Endothelial cell of hepatic sinusoid (primary cell): Measurements from ENCODE around the gene MTR.

Experiments
- in situ Hi-C: cut with HindIII; loops from 2 replicates; pipeline ENCODE4 v1.10.0; 2017; ENCODE audit warnings: low sequenced_read_pairs

Gene MTR

DNA sequence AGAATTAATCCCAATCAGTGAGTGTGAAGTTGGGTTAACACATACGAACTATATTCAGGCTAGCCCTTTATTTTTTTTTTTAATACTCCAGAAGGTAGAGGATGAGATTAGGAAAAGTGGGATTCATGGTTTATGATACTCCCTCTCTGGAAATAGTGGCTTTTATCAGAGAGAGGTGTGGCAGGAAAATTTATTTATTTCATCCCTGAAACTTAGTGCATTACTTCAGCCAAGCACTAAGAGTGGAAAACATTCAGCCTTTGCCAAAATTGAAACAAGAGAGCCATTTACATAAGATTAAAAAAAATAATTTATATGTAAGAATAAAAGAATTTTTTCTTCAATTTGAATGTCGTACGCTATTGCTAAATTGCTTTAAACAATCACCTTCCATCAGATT is 35.0 kb downstream of the MTR start:
- in situ Hi-C loops = no loop called here

- in situ Hi-C loops = no loop called here
Observed at GRCh38 chr1:236830560-236830959, 35.5 kb downstream of the MTR start.

DNA sequence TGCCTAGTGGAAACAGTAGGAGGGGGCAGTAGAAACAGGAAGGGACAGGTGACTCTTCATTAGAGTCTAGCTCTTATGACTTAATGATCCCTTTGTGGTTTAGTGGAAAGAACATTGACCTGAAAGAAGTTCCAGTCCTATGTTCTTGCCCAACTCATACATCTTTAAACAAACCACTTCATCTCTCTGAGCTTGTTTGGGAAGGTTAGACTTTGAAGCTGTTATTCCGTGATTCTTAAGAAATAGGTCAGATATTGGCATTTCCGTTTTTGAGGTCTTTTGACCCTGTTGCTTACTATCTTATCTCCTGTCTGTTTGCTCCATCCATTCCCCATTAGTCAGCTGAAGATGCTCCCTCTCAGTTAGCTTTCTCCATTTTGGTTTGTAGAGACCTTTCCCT is 38.5 kb downstream of the MTR start:
- in situ Hi-C loops = no loop called here

DNA sequence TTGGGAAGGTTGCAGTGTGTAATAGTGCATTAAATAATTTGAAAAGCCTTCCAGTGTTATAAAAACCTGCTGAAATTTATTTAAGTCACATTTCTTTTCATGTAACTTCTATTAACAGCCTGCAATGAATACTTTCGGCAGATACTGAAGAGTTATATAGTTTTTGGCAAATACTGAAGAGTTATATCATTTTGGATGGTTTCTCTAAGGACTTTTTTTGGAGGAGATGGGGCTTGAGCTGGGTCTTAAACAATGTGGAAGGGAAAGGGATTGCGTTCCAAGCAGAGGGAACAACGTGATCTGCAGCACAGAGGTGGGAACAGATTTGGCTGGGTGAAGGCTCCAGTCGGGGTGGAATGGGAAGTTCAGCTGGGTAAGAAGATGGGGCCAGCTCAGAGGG is 39.8 kb downstream of the MTR start:
- in situ Hi-C loops = no loop called here

DNA sequence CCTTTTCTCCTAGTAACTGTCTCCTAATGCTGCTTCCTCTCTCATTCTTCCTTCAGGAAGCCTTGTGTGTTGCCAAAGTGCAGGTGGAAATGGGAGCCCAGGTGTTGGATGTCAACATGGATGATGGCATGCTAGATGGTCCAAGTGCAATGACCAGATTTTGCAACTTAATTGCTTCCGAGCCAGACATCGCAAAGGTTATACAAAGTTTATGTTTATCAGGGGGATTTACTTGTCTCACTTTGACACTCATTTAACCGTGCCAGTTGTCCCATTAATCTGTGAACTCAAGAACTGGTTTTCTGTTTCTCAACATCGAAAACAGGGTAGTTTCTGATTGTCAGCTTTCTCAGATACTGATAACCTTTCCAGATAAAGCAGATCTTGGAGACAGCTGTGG is 40.4 kb downstream of the MTR start:
- in situ Hi-C loops = no loop called here

DNA sequence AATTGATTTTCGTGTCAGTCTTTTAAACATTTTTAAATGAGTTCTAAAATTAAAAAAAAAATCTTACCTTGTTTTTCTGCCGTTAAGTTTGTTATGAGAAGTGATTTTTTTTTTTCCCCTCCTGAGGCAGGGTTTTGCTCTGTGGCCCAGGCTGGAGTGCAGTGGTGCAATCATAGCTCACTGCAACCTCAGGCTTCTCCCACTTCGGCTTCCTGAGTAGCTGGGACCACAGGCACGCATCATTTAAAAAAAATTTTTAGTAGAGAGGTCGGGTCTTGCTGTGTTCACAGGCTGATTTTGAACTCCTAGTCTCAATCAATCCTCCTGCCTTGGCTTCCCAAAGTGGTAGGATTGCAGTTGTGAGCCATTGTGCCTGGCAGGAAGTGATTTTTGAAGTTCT is 41.1 kb downstream of the MTR start:
- in situ Hi-C loops = no loop called here

GRCh38 chr1:236837115-236837514 is 42.0 kb downstream of the MTR start:
- in situ Hi-C loops = no loop called here

- in situ Hi-C loops = no loop called here
Observed at GRCh38 chr1:236837897-236838296, 42.8 kb downstream of the MTR start.

DNA sequence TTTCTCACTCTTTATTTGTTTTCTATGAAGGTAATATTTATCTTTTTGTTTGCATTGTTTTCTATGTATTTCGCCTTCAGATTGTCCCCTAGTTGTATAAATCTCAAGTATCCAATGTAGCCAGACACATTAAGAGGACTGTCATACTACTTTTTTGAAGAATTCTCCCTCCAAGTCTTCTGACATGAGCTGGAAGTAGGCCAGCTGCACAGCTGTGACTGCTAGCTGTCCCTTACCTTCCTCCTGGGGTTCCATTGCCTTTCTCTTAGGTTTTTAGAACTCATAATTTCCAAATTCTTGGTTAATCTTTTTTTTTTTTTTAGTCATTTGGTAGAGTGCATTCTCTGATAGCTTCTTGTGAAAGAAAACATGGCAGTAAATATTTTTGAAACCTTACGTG is 46.2 kb downstream of the MTR start:
- in situ Hi-C loops = no loop called here

DNA sequence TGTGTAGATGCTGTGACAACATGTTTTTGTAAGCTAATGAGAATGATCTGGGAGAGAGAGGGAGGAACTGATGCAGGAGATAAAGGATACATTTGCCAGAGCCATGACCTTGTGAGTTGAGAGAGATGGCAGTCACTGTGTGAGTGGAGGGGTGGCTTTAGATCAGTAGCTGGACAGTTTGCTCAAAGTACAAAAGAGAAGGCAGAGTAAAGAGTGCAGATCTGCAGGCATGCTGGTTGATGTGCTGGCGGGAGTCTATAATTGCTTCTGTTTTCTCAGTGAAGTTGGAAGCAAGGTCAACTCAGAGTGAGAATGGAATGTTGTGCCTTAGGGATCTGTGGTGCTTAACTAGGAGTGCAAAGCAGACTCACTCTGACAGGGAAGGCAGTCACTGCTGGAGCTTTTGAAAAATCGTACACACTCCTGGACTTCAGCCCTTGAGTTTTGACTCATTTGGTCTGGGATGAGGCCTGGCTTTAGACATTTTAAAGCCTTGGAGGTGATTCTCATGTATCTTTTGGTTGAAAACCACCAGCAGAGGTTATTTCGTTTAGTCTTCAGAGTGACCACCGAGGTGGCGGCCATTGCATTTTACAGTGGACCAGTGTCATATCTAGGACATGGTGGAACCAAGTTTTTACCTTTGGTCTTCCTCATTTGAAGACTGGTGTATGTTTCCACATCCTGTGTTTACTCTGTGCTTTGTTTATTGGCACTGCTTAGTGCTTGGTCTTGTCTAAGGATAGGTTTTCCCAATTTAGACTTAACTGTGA is 49.6 kb downstream of the MTR start:
- in situ Hi-C loops = no loop called here

DNA sequence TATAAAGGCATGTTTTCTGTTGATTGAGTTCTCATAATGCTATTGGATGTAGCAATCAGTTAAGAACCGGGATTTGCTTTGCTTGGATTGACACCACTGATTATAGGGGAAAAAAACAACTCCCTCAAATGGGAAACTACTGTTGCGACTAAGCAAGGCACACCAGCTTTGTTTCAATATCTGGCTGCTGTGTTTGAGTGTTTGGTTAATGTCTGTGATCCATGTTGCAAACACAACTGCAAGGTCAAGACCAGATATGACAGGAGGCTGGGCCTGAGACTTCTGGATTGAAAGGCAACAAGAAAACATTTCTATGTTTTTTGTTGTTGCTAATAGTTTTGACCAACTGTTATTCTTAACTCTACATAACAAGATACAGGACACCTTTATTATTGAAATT is 50.7 kb downstream of the MTR start:
- in situ Hi-C loops = no loop called here

GRCh38 chr1:236848274-236848923 is 53.3 kb downstream of the MTR start:
- in situ Hi-C loops = no loop called here

- in situ Hi-C loops = no loop called here
Observed at GRCh38 chr1:236850077-236850979, 55.2 kb downstream of the MTR start.

GRCh38 chr1:236851871-236852270 is 56.8 kb downstream of the MTR start:
- in situ Hi-C loops = no loop called here

DNA sequence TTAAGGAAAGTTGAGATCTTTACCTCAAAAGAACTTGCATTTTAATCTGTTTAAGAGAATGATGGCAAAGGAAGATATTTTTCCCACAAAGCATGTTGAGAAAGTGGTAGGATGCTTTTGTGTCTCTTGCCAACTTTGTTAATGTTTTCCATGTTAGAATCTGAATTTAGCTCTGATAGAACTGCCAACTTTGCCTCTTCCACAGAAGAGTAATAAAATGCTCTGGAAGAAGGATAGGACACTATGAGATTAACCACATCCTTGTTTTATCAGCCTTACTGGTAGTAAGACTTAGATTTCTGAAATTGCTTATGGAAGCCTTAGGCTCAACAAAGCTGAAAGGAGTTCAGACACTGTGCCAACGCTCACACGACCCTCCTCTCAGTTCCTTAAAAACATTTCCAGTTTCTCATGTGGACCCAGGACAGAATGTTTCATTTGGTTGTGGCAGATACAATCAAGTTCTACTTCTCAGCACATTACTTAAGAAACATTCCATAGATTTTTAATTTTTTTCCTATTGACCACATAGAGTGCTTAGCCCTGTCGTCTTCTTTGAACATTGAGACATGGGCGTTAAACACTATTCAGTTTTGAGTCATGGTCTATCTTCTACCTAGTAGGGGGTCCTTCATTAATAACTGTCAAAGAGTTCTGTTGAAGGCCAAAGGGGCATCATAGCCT is 59.0 kb downstream of the MTR start:
- in situ Hi-C loops = no loop called here

- in situ Hi-C loops = no loop called here
Observed at GRCh38 chr1:236854605-236854983, 59.5 kb downstream of the MTR start.

- in situ Hi-C loops = loop anchor here (5.0 kb wide), 2 partner anchors 36 to 44 kb away; no protein-coding TSS in a partner anchor
Observed at GRCh38 chr1:236856649-236857048, 61.6 kb downstream of the MTR start.

GRCh38 chr1:236858165-236858564 is 63.1 kb downstream of the MTR start:
- in situ Hi-C loops = loop anchor here (5.0 kb wide), 2 partner anchors 34 to 46 kb away; no protein-coding TSS in a partner anchor

DNA sequence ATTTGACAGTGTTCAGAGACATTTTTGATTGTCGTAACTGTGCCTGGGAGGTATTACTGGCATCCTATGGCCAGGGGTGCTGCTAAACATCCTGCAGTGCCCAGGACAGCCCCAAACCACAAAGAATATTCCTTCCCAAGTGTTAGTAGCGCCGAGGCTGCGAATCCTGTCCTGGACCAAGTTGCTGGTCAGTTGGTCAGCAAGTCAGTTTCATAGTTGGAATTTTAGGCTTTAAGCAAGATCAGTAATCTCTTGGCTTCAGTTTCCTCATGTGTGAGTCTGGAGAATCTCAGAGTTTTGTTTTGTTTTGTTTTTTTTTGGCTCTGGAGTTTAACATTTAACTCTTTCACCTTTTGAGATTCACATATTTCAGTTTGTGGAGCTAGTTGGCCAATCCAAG is 65.0 kb downstream of the MTR start:
- in situ Hi-C loops = no loop called here

GRCh38 chr1:236860674-236861073 is 65.6 kb downstream of the MTR start:
- in situ Hi-C loops = no loop called here
